CD4-positive, alpha-beta T cell (primary cell): ENCODE results near the gene HERC5. TPM values are rescaled to one million over a fixed set of nuclear protein-coding genes. Genes with fewer than 3 reads are reported as not detected.
"Not testable (repeated sequence)": the region's sequence is repeated elsewhere in the genome, so short reads cannot be mapped to it uniquely, and the experiment has no call there.

Experiments used
- ATAC-seq: fragments of 200-7000 bp; cut with Tn5 transposase; one replicate; pipeline ENCODE4 v1.10.0; 2022; ENCODE audit warnings: mild to moderate bottlenecking; ENCODE audit not compliant: poor library complexity
- CTCF ChIA-PET: fragments of 350-600 bp; sonication (Branson Sonifier 250); formaldehyde crosslinking; loops from one replicate; lab custom pipeline; 2021; ENCODE audit warnings: antibody characterized with exemption, inconsistent platforms; lab: Charles Lee
- POLR2A ChIA-PET: fragments of 350-600 bp; sonication (Branson Sonifier 250); formaldehyde crosslinking; loops from one replicate; lab custom pipeline; 2021; ENCODE audit warnings: antibody characterized with exemption, inconsistent platforms; lab: Charles Lee
- DNase-seq, 14 experiments: peaks; one replicate each; pipeline ENCODE4 v3.0.0-alpha.2; 2013 to 2020; ENCODE audit warnings: mixed read lengths in 2 of 14
- H3K27ac ChIP-seq, 2 donors: one replicate each; pipeline versions ENCODE4 v1.5.1 to v1.7.0; 2013; ENCODE audit warnings: low read length in 2 of 2, low read depth in 1 of 2, mild to moderate bottlenecking in 1 of 2
- H3K27me3 ChIP-seq, 2 experiments: 1 replicate in 1 of 2; 2 replicates in 1 of 2; pipeline versions ENCODE4 v1.6.1 to v1.7.0; 2013; ENCODE audit warnings: low read length in 2 of 2, control low read depth in 1 of 2, mild to moderate bottlenecking in 1 of 2, moderate library complexity in 1 of 2; ENCODE audit not compliant: insufficient read depth in 2 of 2, control insufficient read depth in 1 of 2
- H3K36me3 ChIP-seq: one replicate; pipeline ENCODE4 v1.6.1; 2013; ENCODE audit warnings: low read length, control low read depth; ENCODE audit not compliant: insufficient read depth
- H3K4me1 ChIP-seq: one replicate; pipeline ENCODE4 v1.6.1; 2013; ENCODE audit warnings: low read length, control low read depth; ENCODE audit not compliant: insufficient read depth
- H3K4me3 ChIP-seq: one replicate; pipeline ENCODE4 v1.5.1; 2013; ENCODE audit warnings: mild to moderate bottlenecking, low read length, moderate library complexity
- H3K9me3 ChIP-seq, 2 experiments: 1 replicate in 1 of 2; 2 replicates in 1 of 2; pipeline versions ENCODE4 v1.6.1 to v1.7.0; 2013; ENCODE audit warnings: low read length in 2 of 2, mild to moderate bottlenecking in 2 of 2, control low read depth in 1 of 2, moderate library complexity in 1 of 2; ENCODE audit not compliant: control insufficient read depth in 1 of 2, insufficient read depth in 1 of 2
- H3K27ac Mint-ChIP-seq: one replicate; pipeline ENCODE4 v1.8.0; 2020; ENCODE audit warnings: mixed read lengths
- H3K27me3 Mint-ChIP-seq: one replicate; pipeline ENCODE4 v1.8.0; 2021; ENCODE audit warnings: mixed read lengths
- H3K36me3 Mint-ChIP-seq: one replicate; pipeline ENCODE4 v1.8.0; 2021; ENCODE audit warnings: low read depth, mixed read lengths
- H3K4me1 Mint-ChIP-seq: one replicate; pipeline ENCODE4 v1.8.0; 2021; ENCODE audit warnings: low read depth, mixed read lengths
- H3K4me3 Mint-ChIP-seq: one replicate; pipeline ENCODE4 v1.8.0; 2020; ENCODE audit warnings: mild to moderate bottlenecking, mixed read lengths
- H3K9me3 Mint-ChIP-seq: one replicate; pipeline ENCODE4 v1.8.0; 2020; ENCODE audit warnings: mixed read lengths
- intact Hi-C, 2 experiments: fragments of 100-400 bp; cut with DNase I in 1 of 2; cut with micrococcal nuclease in 1 of 2; formaldehyde crosslinking; loops; one replicate each; pipeline versions ENCODE4 v1.15.1 to v1.9.0; 2023 to 2025; cut with DNase I, micrococcal nuclease
- total RNA-seq, 174 experiments: library from RNA in 2 of 174; stranded (reverse) in 2 of 174; gene quantifications; one replicate each; pipeline ENCODE4 v1.2.3 and lab custom pipeline; 2021 to 2026
- TF ChIP-seq, protein P1 (sequence below): fragments of 200-600 bp; IDR thresholded peaks from one replicate; pipeline ENCODE4 v1.8.0; 2022; ENCODE audit warnings: antibody characterized with exemption, mild to moderate bottlenecking

HERC5 gene
- total RNA-seq, 2 experiments from 2014 or later, result 23.6 to 23.9 TPM

DNA sequence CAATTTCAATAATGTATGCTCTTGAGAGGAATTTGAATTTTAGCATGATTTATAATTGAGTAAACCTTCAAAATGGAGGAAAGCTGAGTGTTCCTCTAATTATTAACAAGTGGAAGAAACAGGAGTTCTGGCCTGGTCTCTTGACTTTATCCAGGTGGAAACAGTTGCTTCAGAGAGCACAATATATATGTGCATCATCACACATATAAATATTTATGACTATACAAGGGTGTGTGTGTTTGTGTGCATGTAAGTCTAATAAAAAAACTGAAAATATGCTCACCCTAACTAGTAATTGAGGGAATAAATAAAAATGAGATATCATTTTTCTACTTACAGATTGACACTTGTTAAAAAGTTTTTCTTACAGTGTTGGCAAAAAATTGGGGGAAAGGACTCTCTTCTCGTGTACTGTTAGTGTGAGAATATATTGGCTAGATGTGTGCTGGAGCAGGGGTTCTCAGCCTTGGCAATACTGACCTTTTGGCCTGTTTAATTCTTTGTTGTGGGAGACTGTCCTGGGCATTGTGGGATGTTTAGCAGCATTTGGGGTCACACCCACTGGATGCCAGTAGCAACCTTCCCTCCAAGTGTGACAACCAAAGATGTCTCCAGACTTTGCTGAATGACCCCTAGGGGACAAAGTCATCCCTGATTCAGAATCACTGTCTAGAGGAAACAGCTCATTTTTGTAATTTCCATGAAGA lies 20.8 kb upstream of the HERC5 start:
- intact Hi-C loops, result no loop called here
- H3K27ac Mint-ChIP-seq, result no peak overlapping the region
- H3K4me1 ChIP-seq, result no peaks in the 10 kb centered on the region
- H3K36me3 Mint-ChIP-seq, result peaks cover 71% of the 10 kb centered on the region
- H3K9me3 Mint-ChIP-seq, result no peaks in the 10 kb centered on the region
- H3K36me3 ChIP-seq, result peaks cover 46% of the 10 kb centered on the region
- TF ChIP-seq, protein P1, sequence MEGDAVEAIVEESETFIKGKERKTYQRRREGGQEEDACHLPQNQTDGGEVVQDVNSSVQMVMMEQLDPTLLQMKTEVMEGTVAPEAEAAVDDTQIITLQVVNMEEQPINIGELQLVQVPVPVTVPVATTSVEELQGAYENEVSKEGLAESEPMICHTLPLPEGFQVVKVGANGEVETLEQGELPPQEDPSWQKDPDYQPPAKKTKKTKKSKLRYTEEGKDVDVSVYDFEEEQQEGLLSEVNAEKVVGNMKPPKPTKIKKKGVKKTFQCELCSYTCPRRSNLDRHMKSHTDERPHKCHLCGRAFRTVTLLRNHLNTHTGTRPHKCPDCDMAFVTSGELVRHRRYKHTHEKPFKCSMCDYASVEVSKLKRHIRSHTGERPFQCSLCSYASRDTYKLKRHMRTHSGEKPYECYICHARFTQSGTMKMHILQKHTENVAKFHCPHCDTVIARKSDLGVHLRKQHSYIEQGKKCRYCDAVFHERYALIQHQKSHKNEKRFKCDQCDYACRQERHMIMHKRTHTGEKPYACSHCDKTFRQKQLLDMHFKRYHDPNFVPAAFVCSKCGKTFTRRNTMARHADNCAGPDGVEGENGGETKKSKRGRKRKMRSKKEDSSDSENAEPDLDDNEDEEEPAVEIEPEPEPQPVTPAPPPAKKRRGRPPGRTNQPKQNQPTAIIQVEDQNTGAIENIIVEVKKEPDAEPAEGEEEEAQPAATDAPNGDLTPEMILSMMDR, result no peak
- CTCF ChIA-PET, result no interaction called here
- H3K4me3 ChIP-seq, result no peak overlapping the region
- peaks cover 3% of the 10 kb centered on the region in 2 experiments for H3K9me3 ChIP-seq
- H3K4me3 Mint-ChIP-seq, result no peak overlapping the region
- no peaks in the 10 kb centered on the region for H3K27me3 Mint-ChIP-seq
- no peaks in the 10 kb centered on the region for H3K4me1 Mint-ChIP-seq
- no peak overlapping the region for H3K27ac ChIP-seq
- POLR2A ChIA-PET, result no interaction called here
- H3K27me3 ChIP-seq, result no peaks in the 10 kb centered on the region
- no peak for ATAC-seq
- no peak for DNase-seq

DNA sequence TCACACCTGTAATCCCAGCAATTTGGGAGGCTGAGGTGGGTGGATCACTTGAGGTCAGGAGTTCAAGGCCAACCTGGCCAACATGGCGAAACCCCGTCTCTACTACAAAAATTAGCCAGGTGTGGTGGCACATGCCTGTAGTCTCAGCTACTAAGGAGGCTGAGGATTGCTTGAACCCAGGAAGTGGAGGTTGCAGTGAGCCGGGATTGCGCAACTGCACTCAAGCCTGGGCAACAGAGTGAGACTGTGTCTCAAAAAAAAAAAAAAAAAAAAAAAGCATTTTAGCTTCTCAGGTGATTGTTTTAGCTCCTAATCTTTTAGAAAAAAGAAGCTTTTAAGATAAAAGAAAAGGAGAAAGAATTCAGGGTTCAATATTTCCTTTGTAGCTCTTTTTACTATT lies 19.0 kb upstream of the HERC5 start:
- peaks cover 75% of the 10 kb centered on the region for H3K36me3 Mint-ChIP-seq
- H3K27me3 ChIP-seq, H3K4me1 ChIP-seq, H3K27ac ChIP-seq, H3K27me3 Mint-ChIP-seq, H3K9me3 Mint-ChIP-seq, H3K4me1 Mint-ChIP-seq, DNase-seq, ATAC-seq, H3K27ac Mint-ChIP-seq, H3K4me3 ChIP-seq, intact Hi-C loops, H3K9me3 ChIP-seq, H3K4me3 Mint-ChIP-seq: not testable (repeated sequence)
- peaks cover 49% of the 10 kb centered on the region for H3K36me3 ChIP-seq
- ChIA-PET CTCF (interaction anchor here (0.7 to 0.8 kb wide), 3 partner anchors 8 to 207 kb away, joined by 3 to 4 read pairs (median 3); partner anchors contain the start of gene HERC5), POLR2A (interaction anchor here (1.3 to 1.8 kb wide), 2 partner anchors 19 to 153 kb away, joined by 3 to 11 read pairs; partner anchors contain the start of genes HERC5 and PPM1K)

DNA sequence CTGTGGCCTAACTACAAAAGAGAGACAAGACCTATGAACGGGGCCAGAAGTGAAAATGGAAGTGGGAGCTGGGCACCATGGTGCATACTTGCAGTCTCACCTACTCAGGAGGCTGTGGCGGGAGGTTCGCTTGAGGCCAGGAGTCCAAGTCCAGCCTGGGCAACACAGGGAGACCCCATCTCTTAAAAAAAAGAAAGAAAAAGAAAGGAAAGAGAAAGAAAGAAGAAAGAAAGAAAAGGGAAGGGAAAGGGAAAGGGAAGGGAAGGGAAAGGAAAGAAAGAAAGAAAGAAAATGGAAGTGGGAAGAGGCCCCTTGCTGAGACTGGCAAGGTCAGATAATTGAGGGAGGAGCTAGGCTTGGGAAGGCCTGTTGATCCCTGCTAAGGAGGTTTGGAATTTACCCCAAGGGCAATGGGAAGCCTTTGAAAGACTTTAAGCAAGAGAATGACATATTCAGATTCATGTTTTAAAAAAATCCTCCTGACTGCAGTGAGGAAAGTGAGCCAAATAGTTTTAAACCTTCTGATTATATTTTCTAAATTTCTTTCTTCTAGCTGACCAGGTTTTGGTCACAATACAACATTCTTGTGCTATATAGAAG lies 17.7 kb upstream of the HERC5 start:
- CTCF ChIA-PET, result no interaction called here
- H3K27ac Mint-ChIP-seq, result peak overlapping the region; percentile 60
- H3K4me1 Mint-ChIP-seq, result no peaks in the 10 kb centered on the region
- POLR2A ChIA-PET, result no interaction called here
- Histone ChIP-seq H3K4me3 (no peak overlapping the region), H3K4me1 (no peaks in the 10 kb centered on the region), H3K9me3 (no peaks in the 10 kb centered on the region), H3K27ac (no peak overlapping the region), H3K36me3 (peaks cover 39% of the 10 kb centered on the region), H3K27me3 (no peaks in the 10 kb centered on the region)
- DNase-seq (no peak), ATAC-seq (no peak)
- H3K4me3 Mint-ChIP-seq, result no peak overlapping the region
- TF ChIP-seq, protein P1, result no peak
- no peaks in the 10 kb centered on the region for H3K9me3 Mint-ChIP-seq
- no peaks in the 10 kb centered on the region for H3K27me3 Mint-ChIP-seq
- intact Hi-C loops, result no loop called here
- H3K36me3 Mint-ChIP-seq, result peaks cover 70% of the 10 kb centered on the region
